SU-DHL-6 (cell line): Measurements from ENCODE around the gene LGALS14.

Experiments used
- EZH2phosphoT487 ChIP-seq: fragments of 200-600 bp; sonication (generic), shearing (Covaris generic); conservative IDR thresholded peaks from 2 replicates; pipeline ENCODE4 v1.6.1; 2018; ENCODE audit warnings: mild to moderate bottlenecking, antibody characterized with exemption, low read length, moderate library complexity, mixed read lengths
- TF ChIP-seq, protein P1 (sequence below): fragments of 200-600 bp; sonication (generic); IDR thresholded peaks from one replicate; pipeline ENCODE4 v1.5.1; 2017; ENCODE audit warnings: antibody characterized with exemption, mild to moderate bottlenecking, low read length, moderate library complexity; ENCODE audit not compliant: insufficient read depth, poor library complexity, severe bottlenecking

DNA sequence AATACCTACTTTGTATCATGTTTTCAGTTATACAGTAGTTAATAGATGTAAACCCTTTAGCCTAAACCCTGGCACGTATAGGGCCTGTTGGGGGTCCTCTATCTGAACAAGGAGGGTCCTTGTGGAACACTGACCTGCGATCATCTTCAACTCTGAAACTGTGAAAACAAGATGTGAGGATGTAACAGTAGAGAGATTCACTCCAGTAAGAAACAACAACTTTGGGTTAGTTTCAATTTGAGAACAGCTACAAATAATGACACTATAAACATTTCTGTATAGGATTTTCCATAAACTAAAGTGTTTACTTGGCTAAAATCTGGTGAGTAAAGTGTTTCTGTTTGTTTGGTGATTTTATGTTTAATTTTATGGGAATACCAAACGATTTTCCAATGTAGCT is 31.4 kb downstream of the LGALS14 start:
- TF ChIP-seq, protein P1, sequence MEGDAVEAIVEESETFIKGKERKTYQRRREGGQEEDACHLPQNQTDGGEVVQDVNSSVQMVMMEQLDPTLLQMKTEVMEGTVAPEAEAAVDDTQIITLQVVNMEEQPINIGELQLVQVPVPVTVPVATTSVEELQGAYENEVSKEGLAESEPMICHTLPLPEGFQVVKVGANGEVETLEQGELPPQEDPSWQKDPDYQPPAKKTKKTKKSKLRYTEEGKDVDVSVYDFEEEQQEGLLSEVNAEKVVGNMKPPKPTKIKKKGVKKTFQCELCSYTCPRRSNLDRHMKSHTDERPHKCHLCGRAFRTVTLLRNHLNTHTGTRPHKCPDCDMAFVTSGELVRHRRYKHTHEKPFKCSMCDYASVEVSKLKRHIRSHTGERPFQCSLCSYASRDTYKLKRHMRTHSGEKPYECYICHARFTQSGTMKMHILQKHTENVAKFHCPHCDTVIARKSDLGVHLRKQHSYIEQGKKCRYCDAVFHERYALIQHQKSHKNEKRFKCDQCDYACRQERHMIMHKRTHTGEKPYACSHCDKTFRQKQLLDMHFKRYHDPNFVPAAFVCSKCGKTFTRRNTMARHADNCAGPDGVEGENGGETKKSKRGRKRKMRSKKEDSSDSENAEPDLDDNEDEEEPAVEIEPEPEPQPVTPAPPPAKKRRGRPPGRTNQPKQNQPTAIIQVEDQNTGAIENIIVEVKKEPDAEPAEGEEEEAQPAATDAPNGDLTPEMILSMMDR = no peak
- no peak for TF ChIP-seq EZH2phosphoT487
